DLD1 (cell line): ENCODE measurements around the gene TMEM183A.

ENCODE experiments used
- in situ Hi-C: cut with HindIII; loops from 2 replicates; pipeline ENCODE4 v1.10.0; 2017; ENCODE audit warnings: low sequenced_read_pairs

TMEM183A gene

DNA sequence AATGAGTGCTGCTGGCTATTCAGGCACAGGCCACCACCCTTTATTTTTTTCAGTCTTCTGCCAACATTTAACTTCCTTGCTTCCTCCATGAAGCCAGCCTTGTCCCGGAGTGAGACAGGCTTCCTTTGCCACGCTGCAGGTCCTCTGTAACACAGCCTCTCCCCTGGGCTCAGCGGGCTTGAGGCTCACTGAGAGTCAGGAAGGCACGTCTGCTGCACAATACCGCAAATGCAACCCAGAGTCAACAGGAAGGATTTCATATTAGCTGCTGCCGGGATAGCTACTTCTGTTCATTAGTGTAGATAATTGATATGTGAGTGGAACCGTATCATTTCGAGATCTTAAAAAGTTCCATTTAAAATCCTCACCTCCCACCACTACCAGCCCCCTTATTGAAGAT lies 56.1 kb downstream of the TMEM183A start:
- in situ Hi-C loops = loop anchor here (25.0 kb wide), 1 partner anchor 199 kb away; no protein-coding TSS in a partner anchor

DNA sequence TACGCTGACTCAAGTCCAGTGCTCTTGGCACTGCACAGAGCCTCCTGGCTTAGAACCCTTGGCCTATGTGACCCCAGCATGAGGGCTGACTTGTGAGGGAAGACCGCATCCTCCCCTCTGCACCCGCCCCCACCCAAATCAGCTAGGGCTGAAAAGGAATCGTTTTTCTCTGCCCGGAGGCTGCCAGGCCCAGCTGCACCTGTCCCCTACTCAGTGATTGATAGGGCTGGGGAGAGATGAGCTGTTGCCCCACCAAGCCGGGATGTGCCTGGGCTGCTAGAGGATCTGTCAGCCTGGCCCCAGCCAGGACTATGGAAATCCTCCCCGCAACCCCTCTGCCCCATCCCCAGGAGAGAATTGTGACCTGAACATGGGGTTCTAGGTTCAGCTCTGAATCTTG lies 58.0 kb downstream of the TMEM183A start:
- in situ Hi-C loops = loop anchor here (25.0 kb wide), 1 partner anchor 197 kb away; no protein-coding TSS in a partner anchor

DNA sequence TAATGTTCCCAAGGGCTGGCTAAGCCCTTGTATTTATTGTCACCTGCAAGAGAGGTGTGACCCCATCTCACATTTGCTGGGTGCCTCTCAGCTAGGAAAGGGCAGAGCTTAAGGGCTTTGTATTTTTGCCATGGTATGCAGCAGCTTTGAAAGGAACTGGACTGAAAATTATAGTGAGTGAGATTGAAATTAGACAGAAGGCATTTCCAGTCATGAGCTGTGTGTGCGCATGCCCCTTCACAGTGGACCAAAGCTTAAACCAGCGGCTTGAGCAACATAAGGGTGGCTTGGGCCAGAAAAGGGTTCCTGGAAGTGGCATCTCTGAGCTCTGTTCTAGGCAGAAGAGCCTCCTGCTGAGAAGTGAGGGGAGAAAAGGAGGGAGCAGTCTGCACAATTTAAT lies 58.8 kb downstream of the TMEM183A start:
- in situ Hi-C loops = loop anchor here (25.0 kb wide), 1 partner anchor 196 kb away; no protein-coding TSS in a partner anchor

DNA sequence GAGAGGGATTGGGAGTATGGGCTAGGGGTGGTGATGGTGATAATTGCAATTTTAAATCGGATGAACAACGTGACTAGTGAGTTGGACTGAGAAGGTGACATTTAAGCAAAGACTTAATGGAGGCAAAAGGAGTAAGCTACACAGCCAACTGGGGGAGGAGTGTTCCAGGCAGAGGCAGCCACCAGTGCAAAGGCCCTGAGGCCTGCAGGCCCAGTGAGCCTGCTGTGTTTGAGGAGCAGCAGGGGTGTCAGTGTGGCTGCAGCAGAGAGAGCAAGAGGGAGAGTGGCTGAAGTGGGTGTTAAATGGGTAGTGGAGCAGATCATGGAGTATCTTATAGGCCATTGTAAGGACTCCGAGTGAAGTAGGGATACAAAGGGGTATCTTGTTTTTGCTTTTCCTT lies 59.8 kb downstream of the TMEM183A start:
- in situ Hi-C loops = loop anchor here (25.0 kb wide), 1 partner anchor 195 kb away; no protein-coding TSS in a partner anchor

DNA sequence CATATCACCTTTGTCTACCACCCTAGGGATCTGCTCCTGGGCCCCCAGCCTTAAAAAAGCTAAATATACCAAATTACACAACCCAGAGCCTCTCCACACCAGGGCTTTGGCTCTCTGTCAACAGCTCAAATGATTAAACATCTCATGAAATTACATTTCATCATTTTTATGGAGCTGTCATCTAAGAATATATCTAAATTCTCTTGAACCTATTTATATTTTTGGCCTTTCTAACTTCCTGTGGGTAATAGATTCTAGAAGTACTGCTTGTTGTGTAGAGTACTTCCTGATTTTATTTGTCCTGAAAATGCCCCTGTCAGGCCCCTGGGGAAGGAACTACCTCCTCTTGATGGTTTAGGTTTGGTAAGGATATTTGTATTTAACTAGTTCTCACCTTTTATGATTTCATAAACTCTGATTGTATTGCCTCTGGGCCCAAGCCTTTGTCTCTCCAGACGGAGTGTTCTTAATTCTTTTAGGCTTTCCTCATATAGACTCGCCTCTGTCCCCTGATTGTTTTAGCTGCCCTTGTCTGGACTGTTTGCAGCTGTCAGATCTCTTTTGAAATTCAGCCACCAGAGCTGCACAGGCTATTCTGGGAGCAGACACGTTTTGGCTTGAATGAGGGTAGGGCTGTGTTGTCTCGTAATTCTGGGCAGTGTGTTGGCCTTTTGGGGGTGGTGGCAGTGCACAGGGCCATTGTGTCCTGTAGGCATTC lies 62.0 kb downstream of the TMEM183A start:
- in situ Hi-C loops = loop anchor here (25.0 kb wide), 1 partner anchor 193 kb away; no protein-coding TSS in a partner anchor

DNA sequence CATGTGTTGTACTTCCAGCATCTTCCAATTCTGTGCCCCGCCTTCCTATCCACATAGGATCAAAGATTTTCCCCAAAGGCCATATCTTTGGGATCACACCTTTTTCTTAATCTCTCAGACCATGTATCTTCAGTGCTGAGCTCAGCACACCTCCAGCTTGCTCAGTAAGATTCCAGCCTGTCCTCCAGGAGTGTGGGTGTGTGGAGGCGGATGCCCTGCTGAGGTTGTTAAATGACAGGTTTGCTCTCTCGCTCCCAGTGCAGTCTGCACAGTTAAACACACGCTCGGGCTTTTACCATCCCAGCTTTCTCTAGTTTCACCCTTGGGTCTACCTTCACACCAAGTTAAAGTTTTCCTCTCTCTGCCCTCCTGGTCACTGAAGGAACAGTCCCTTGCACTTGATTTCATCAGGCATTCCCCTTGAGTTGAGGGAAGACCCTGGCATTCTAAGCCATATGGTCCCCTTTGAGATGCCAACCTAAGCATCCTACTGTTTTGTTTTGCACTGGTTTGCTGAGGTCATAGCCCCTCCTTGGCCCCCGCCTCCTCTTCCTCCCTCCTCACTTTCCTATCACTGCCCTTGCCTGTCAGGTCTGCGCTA lies 64.9 kb downstream of the TMEM183A start:
- in situ Hi-C loops = loop anchor here (25.0 kb wide), 1 partner anchor 190 kb away; no protein-coding TSS in a partner anchor

DNA sequence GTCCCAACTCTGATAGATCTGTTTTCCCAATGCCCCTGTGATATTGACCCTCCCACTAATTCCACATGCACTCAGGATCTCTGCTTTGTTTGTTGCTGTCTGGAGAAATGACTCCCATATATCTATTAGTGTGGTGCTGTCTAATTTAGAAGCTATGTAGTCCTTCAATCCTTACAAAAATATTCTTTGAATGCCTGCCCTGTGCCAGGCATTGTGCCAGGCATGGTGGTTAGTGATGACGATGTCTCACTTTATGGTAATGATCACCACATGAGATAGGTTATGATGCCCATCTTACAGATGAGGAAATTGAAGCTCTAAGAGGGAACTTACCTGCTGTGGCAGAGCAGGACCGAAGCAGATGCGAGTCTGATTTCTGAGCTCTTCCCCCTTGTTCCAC lies 65.7 kb downstream of the TMEM183A start:
- in situ Hi-C loops = loop anchor here (25.0 kb wide), 1 partner anchor 189 kb away; no protein-coding TSS in a partner anchor

DNA sequence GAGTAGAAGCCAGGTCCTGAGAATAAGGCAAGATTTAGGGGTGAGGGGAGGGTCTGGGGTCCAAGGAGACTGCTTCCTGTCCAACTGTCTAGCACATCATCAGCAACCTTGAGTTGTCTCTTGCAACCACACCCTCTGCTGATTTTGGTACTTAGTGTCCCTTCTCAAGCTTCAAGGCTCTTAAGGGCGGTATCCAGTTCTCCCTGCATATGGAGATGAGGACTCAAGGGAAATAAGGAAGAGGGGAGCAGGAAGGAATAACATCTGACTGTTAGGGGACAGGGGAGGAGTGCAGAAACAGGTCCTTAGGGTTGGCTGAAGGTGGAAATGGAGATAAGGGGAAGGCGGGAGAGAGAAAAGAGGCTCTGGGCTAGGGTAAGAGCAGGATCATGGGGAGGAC lies 66.3 kb downstream of the TMEM183A start:
- in situ Hi-C loops = loop anchor here (25.0 kb wide), 1 partner anchor 189 kb away; no protein-coding TSS in a partner anchor
